GM18868 (cell line): Measurements from ENCODE around the gene FKBP6.
"Not testable (repeated sequence)": the region's sequence is repeated elsewhere in the genome, so short reads cannot be mapped to it uniquely, and the experiment has no call there.

Experiments
- ATAC-seq: cut with Tn5 transposase; IDR thresholded peaks from one replicate; pipeline ENCODE4 v1.9.1; 2021; ENCODE audit warnings: mild to moderate bottlenecking, moderate library complexity; ENCODE audit not compliant: unreplicated experiment

The FKBP6 gene

GRCh38 chr7:73323434-73324080 is 4.4 kb upstream of the FKBP6 start:
- not testable (repeated sequence) for ATAC-seq

- peak; percentile 67 for ATAC-seq
Observed at GRCh38 chr7:73324081-73324845, 3.7 kb upstream of the FKBP6 start.

- not testable (repeated sequence) for ATAC-seq
Observed at GRCh38 chr7:73325424-73325823, 2.5 kb upstream of the FKBP6 start.

- ATAC-seq = not testable (repeated sequence)
Observed at GRCh38 chr7:73327449-73327848, 512 bp upstream of the FKBP6 start.

- ATAC-seq = no peak
Observed at GRCh38 chr7:73328696-73329095, 735 bp downstream of the FKBP6 start.

- ATAC-seq = no peak
Observed at GRCh38 chr7:73329861-73330581, 2.1 kb downstream of the FKBP6 start.

GRCh38 chr7:73330772-73331171 is 2.8 kb downstream of the FKBP6 start:
- ATAC-seq = no peak

- ATAC-seq = no peak
Observed at GRCh38 chr7:73332447-73332846, 4.5 kb downstream of the FKBP6 start.

- no peak for ATAC-seq
Observed at GRCh38 chr7:73338321-73338720, 10.4 kb downstream of the FKBP6 start.

- ATAC-seq = no peak
Observed at GRCh38 chr7:73340514-73340913, 12.6 kb downstream of the FKBP6 start.

- no peak for ATAC-seq
Observed at GRCh38 chr7:73341877-73342276, 13.9 kb downstream of the FKBP6 start.

- no peak for ATAC-seq
Observed at GRCh38 chr7:73342645-73343044, 14.7 kb downstream of the FKBP6 start.

GRCh38 chr7:73343671-73344380 is 15.9 kb downstream of the FKBP6 start:
- ATAC-seq = no peak

- ATAC-seq = no peak
Observed at GRCh38 chr7:73345538-73345937, 17.6 kb downstream of the FKBP6 start.

GRCh38 chr7:73345951-73346350 is 18.0 kb downstream of the FKBP6 start:
- no peak for ATAC-seq

- ATAC-seq = no peak
Observed at GRCh38 chr7:73349763-73350162, 21.8 kb downstream of the FKBP6 start.

GRCh38 chr7:73350306-73351068 is 22.5 kb downstream of the FKBP6 start:
- ATAC-seq = no peak

GRCh38 chr7:73351447-73352167 is 23.6 kb downstream of the FKBP6 start:
- no peak for ATAC-seq

GRCh38 chr7:73352784-73353183 is 24.8 kb downstream of the FKBP6 start:
- ATAC-seq = no peak

- ATAC-seq = no peak
Observed at GRCh38 chr7:73353243-73353642, 25.3 kb downstream of the FKBP6 start.
